Liver (tissue), 9 donors: ENCODE results near the gene CDH3. TPM values are rescaled to one million over a fixed set of nuclear protein-coding genes. Genes with fewer than 3 reads are reported as not detected.

Experiments used
- DNase-seq: peaks from one replicate; pipeline ENCODE4 v3.0.0-alpha.2; 2017; ENCODE audit warnings: low spot score
- H3K27ac ChIP-seq, 2 donors: one replicate each; pipeline ENCODE4 v1.7.0; 2013; ENCODE audit warnings: inconsistent platforms in 2 of 2, low read length in 2 of 2, control low read depth in 1 of 2, low read depth in 1 of 2, mild to moderate bottlenecking in 1 of 2
- H3K27me3 ChIP-seq, 4 donors: one replicate each; pipeline versions ENCODE4 v1.6.1 to v1.7.0; 2013; ENCODE audit warnings: low read length in 3 of 4, inconsistent platforms in 1 of 4, mild to moderate bottlenecking in 1 of 4, moderate library complexity in 1 of 4; ENCODE audit not compliant: control insufficient read depth in 4 of 4, insufficient read depth in 4 of 4
- H3K36me3 ChIP-seq, 4 donors: one replicate each; pipeline versions ENCODE4 v1.6.1 to v1.7.0; 2013; ENCODE audit warnings: low read length in 3 of 4, mild to moderate bottlenecking in 3 of 4, low read depth in 1 of 4, moderate library complexity in 1 of 4; ENCODE audit not compliant: control insufficient read depth in 4 of 4, insufficient read depth in 3 of 4
- H3K4me1 ChIP-seq, 4 donors: one replicate each; pipeline versions ENCODE4 v1.6.1 to v1.7.0; 2013; ENCODE audit warnings: low read length in 3 of 4, mild to moderate bottlenecking in 3 of 4, moderate library complexity in 1 of 4; ENCODE audit not compliant: control insufficient read depth in 4 of 4, insufficient read depth in 4 of 4
- H3K4me3 ChIP-seq, 3 donors: one replicate each; pipeline versions ENCODE4 v1.6.1 to v1.7.0; 2013; ENCODE audit warnings: low read length in 3 of 3, control low read depth in 1 of 3, low read depth in 1 of 3, mild to moderate bottlenecking in 1 of 3
- H3K9ac ChIP-seq, 2 donors: one replicate each; pipeline ENCODE4 v1.7.0; 2013; ENCODE audit warnings: low read length in 2 of 2, mild to moderate bottlenecking in 2 of 2, moderate library complexity in 2 of 2, control low read depth in 1 of 2, low read depth in 1 of 2
- H3K9me3 ChIP-seq, 4 donors: one replicate each; pipeline versions ENCODE4 v1.6.1 to v1.7.0; 2013; ENCODE audit warnings: low read length in 3 of 4; ENCODE audit not compliant: control insufficient read depth in 4 of 4
- ATF3 ChIP-seq: IDR thresholded peaks from 2 replicates; pipeline ENCODE4 v1.6.1; 2016; ENCODE audit warnings: antibody characterized with exemption
- CTCF ChIP-seq: fragments of 150-350 bp; IDR thresholded peaks from 2 replicates; pipeline ENCODE4 v1.5.1; 2017; ENCODE audit warnings: improper control_type of control experiment, low read depth, low read length; ENCODE audit not compliant: missing input control
- EGR1 ChIP-seq, 2 donors: IDR thresholded peaks; 2 replicates each; pipeline ENCODE4 v1.6.1; 2016 to 2018; ENCODE audit warnings: antibody characterized with exemption in 2 of 2, low read depth in 2 of 2
- FOXA1 ChIP-seq: IDR thresholded peaks from 2 replicates; pipeline ENCODE4 v1.6.1; 2016; ENCODE audit warnings: antibody characterized with exemption
- FOXA2 ChIP-seq: IDR thresholded peaks from 2 replicates; pipeline ENCODE4 v1.6.1; 2016; ENCODE audit warnings: antibody characterized with exemption
- GABPA ChIP-seq, 2 donors: IDR thresholded peaks in 1 of 2; conservative IDR thresholded peaks in 1 of 2; 2 replicates each; pipeline ENCODE4 v1.6.1; 2016; ENCODE audit warnings: antibody characterized with exemption in 2 of 2, mild to moderate bottlenecking in 1 of 2, moderate library complexity in 1 of 2
- HNF4A ChIP-seq, 2 donors: conservative IDR thresholded peaks; 2 replicates each; pipeline ENCODE4 v1.6.1; 2016; ENCODE audit warnings: antibody characterized with exemption in 2 of 2, mild to moderate bottlenecking in 2 of 2
- HNF4G ChIP-seq: IDR thresholded peaks from 2 replicates; pipeline ENCODE4 v1.6.1; 2016; ENCODE audit warnings: antibody characterized with exemption
- JUND ChIP-seq, 2 donors: IDR thresholded peaks; 2 replicates each; pipeline ENCODE4 v1.6.1; 2016; ENCODE audit warnings: antibody characterized with exemption in 2 of 2
- NR2F2 ChIP-seq: IDR thresholded peaks from 2 replicates; pipeline ENCODE4 v1.6.1; 2016; ENCODE audit warnings: antibody characterized with exemption
- RAD21 ChIP-seq, 2 donors: IDR thresholded peaks; 2 replicates each; pipeline ENCODE4 v1.6.1; 2016; ENCODE audit warnings: antibody characterized with exemption in 2 of 2, mild to moderate bottlenecking in 2 of 2
- RXRA ChIP-seq, 2 donors: IDR thresholded peaks; 2 replicates each; pipeline ENCODE4 v1.6.1; 2017 to 2018; ENCODE audit warnings: antibody characterized with exemption in 2 of 2, mild to moderate bottlenecking in 1 of 2
- SP1 ChIP-seq: IDR thresholded peaks from 2 replicates; pipeline ENCODE4 v1.6.1; 2018; ENCODE audit warnings: antibody characterized with exemption, mild to moderate bottlenecking
- TAF1 ChIP-seq: conservative IDR thresholded peaks from 2 replicates; pipeline ENCODE4 v1.6.1; 2016; ENCODE audit warnings: antibody characterized with exemption, mild to moderate bottlenecking
- YY1 ChIP-seq: IDR thresholded peaks from 2 replicates; pipeline ENCODE4 v1.6.1; 2016; ENCODE audit warnings: antibody characterized with exemption, mild to moderate bottlenecking
- WGBS: extraction: QIAGEN DNeasy Blood & Tissue Kit; methylation state at CpG from one replicate; pipeline ENCODE4 v1.1.7; 2013; 5-methylcytosine and 5-hydroxymethylcytosine counted together
- polyA plus RNA-seq, 2 donors: library from polyadenylated mRNA; stranded (reverse) in 1 of 2; unstranded in 1 of 2; fragments of 200-250 nt in 1 of 2; fragments of >200 nt in 1 of 2; fragmentation: Nextera tagmentation in 1 of 2; extraction: Ambion mirVana in 1 of 2; gene quantifications; one replicate each; pipeline versions ENCODE4 v1.2.1 to v1.2.3, GENCODE V29; 2013 to 2015
- total RNA-seq, 2 donors: library from RNA; depleted of rRNA; stranded (reverse); fragments of >200 nt; gene quantifications; one replicate each; pipeline ENCODE4 v1.2.3, GENCODE V29; 2014
- TF ChIP-seq, protein P1 (sequence below): IDR thresholded peaks from 2 replicates; pipeline ENCODE4 v1.6.1; 2016; ENCODE audit warnings: antibody characterized with exemption
- TF ChIP-seq, protein P2 (sequence below): IDR thresholded peaks from 2 replicates; pipeline ENCODE4 v1.6.1; 2016; ENCODE audit warnings: antibody characterized with exemption
- TF ChIP-seq, protein P3 (sequence below): IDR thresholded peaks from 2 replicates; pipeline ENCODE4 v1.6.1; 2016; ENCODE audit warnings: antibody characterized with exemption, mild to moderate bottlenecking
- donor health status: healthy.
- donor health status: healthy.
- donor health status: healthy.
- donor health status: healthy.
- donor health status: healthy.

CDH3 gene
- total and polyA plus RNA-seq, 4 donors, result 0.08 to 0.19 TPM; not detected in 2

DNA sequence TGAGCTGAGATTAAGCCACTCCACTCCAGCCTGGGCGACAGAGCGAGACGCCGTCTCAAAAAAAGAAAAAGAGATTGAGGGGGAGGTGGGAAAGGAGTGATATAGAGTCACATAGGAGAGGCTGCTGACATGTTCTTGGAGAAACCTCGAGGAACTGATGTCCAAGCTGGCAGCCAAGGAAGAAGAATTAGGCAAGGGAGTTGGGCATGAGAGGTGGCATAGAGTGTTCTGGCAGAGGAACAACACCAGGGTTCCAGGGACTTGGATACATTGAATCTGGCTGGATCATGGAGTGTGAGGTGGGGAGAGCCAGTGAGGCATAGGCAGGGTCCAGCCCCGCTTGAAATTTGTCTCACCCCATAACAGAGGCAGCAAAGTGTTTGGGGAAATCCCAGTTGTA, 10.7 kb downstream of the CDH3 start (continued):
- TF ChIP-seq RXRA (IDR thresholded peaks at IDR 0.05) (no peak), FOXA1 (no peak), GABPA (IDR thresholded peaks at IDR 0.05 in 1 of 2, conservative IDR thresholded peaks at IDR 0.05 in 1 of 2) (no peak), YY1 (no peak)

DNA sequence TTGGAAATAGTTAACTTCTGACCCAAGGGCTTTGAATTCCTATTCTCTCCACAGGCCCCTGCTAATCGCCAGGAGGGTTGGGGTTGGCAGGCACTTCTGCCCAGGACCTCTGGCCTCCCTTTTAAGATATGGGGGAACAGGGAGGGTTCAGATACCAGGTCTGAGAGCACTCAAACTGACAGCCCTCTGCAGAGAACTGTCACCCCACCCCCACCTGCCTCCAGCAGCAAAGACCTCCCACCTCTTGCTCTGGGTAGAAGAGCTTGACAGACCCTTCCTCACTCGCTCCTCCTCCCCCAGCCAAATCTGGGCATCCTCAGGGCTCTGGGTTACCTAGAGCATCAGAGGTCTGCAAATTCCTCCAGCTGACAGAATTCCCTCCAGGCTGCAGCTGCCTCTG, 11.6 kb downstream of the CDH3 start:
- no peaks in the 10 kb centered on the region for H3K27me3 ChIP-seq
- no peaks in the 10 kb centered on the region for H3K36me3 ChIP-seq
- no peak overlapping the region for H3K9ac ChIP-seq
- H3K4me3 ChIP-seq, result no peak overlapping the region
- no peak for DNase-seq
- no peaks in the 10 kb centered on the region for H3K4me1 ChIP-seq
- TF ChIP-seq HNF4A (conservative IDR thresholded peaks at IDR 0.05), result no peak
- TF ChIP-seq TAF1, result no peak
- TF ChIP-seq RAD21 (IDR thresholded peaks at IDR 0.05), result no peak
- no peak for TF ChIP-seq FOXA2
- TF ChIP-seq FOXA1, result no peak
- TF ChIP-seq CTCF, result no peak
- TF ChIP-seq, protein P1, sequence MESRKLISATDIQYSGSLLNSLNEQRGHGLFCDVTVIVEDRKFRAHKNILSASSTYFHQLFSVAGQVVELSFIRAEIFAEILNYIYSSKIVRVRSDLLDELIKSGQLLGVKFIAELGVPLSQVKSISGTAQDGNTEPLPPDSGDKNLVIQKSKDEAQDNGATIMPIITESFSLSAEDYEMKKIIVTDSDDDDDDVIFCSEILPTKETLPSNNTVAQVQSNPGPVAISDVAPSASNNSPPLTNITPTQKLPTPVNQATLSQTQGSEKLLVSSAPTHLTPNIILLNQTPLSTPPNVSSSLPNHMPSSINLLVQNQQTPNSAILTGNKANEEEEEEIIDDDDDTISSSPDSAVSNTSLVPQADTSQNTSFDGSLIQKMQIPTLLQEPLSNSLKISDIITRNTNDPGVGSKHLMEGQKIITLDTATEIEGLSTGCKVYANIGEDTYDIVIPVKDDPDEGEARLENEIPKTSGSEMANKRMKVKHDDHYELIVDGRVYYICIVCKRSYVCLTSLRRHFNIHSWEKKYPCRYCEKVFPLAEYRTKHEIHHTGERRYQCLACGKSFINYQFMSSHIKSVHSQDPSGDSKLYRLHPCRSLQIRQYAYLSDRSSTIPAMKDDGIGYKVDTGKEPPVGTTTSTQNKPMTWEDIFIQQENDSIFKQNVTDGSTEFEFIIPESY, result no peak
- no peak for TF ChIP-seq EGR1 (IDR thresholded peaks at IDR 0.05; ENCODE audit: low read depth in 2 of 2)
- no peak for TF ChIP-seq JUND (IDR thresholded peaks at IDR 0.05)
- no peak for TF ChIP-seq NR2F2
- TF ChIP-seq HNF4G, result no peak
- no peak for TF ChIP-seq RXRA (IDR thresholded peaks at IDR 0.05)
- TF ChIP-seq, protein P2, sequence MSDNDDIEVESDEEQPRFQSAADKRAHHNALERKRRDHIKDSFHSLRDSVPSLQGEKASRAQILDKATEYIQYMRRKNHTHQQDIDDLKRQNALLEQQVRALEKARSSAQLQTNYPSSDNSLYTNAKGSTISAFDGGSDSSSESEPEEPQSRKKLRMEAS, result no peak
- TF ChIP-seq, protein P3, sequence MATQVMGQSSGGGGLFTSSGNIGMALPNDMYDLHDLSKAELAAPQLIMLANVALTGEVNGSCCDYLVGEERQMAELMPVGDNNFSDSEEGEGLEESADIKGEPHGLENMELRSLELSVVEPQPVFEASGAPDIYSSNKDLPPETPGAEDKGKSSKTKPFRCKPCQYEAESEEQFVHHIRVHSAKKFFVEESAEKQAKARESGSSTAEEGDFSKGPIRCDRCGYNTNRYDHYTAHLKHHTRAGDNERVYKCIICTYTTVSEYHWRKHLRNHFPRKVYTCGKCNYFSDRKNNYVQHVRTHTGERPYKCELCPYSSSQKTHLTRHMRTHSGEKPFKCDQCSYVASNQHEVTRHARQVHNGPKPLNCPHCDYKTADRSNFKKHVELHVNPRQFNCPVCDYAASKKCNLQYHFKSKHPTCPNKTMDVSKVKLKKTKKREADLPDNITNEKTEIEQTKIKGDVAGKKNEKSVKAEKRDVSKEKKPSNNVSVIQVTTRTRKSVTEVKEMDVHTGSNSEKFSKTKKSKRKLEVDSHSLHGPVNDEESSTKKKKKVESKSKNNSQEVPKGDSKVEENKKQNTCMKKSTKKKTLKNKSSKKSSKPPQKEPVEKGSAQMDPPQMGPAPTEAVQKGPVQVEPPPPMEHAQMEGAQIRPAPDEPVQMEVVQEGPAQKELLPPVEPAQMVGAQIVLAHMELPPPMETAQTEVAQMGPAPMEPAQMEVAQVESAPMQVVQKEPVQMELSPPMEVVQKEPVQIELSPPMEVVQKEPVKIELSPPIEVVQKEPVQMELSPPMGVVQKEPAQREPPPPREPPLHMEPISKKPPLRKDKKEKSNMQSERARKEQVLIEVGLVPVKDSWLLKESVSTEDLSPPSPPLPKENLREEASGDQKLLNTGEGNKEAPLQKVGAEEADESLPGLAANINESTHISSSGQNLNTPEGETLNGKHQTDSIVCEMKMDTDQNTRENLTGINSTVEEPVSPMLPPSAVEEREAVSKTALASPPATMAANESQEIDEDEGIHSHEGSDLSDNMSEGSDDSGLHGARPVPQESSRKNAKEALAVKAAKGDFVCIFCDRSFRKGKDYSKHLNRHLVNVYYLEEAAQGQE, result no peak
- no peak for TF ChIP-seq ATF3
- no peak for TF ChIP-seq SP1
- TF ChIP-seq GABPA (IDR thresholded peaks at IDR 0.05 in 1 of 2, conservative IDR thresholded peaks at IDR 0.05 in 1 of 2), result no peak
- no peak for TF ChIP-seq YY1
- H3K9me3 ChIP-seq, result no peaks in the 10 kb centered on the region
- WGBS, result 65% methylated on average over 2 of the region's 2 CpGs
- no peak overlapping the region for H3K27ac ChIP-seq
